ENCODE measurements around the gene FTO.

DNA sequence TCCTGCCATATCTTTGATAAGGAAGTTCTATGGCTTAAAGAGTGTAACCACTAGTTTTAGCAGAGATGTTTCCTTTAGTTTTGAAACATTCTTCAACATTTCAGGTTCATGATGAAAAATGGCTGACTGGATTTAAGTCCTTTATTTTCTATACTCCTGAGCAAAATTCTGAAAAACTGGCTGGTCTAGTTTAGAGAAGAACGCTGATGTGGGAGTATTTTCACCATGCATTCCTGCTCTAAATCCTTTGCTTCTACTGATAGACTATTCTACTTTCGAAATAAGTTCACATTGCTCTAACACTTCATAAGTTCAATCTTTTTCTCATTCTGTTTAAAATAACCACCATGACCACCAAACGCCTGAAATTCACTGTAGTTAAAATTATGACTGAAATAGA, 281.9 kb downstream of the FTO start:
- TF ChIP-seq, protein P1, sequence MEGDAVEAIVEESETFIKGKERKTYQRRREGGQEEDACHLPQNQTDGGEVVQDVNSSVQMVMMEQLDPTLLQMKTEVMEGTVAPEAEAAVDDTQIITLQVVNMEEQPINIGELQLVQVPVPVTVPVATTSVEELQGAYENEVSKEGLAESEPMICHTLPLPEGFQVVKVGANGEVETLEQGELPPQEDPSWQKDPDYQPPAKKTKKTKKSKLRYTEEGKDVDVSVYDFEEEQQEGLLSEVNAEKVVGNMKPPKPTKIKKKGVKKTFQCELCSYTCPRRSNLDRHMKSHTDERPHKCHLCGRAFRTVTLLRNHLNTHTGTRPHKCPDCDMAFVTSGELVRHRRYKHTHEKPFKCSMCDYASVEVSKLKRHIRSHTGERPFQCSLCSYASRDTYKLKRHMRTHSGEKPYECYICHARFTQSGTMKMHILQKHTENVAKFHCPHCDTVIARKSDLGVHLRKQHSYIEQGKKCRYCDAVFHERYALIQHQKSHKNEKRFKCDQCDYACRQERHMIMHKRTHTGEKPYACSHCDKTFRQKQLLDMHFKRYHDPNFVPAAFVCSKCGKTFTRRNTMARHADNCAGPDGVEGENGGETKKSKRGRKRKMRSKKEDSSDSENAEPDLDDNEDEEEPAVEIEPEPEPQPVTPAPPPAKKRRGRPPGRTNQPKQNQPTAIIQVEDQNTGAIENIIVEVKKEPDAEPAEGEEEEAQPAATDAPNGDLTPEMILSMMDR (IDR thresholded peaks at IDR 0.05): no peak
- no peak for TF ChIP-seq EZH2 (IDR thresholded peaks at IDR 0.05)
